B cell (primary cell): ENCODE results near the gene CDKAL1.

Source experiments
- EZH2 ChIP-seq: IDR thresholded peaks from 2 replicates; pipeline ENCODE4 v1.6.1; 2012; ENCODE audit warnings: borderline replicate concordance, low read depth, mild to moderate bottlenecking, moderate library complexity, low read length; ENCODE audit not compliant: insufficient read depth, poor library complexity, severe bottlenecking
- TF ChIP-seq, protein P1 (sequence below): fragments of 200-600 bp; IDR thresholded peaks from one replicate; pipeline ENCODE4 v1.8.0; 2022; ENCODE audit warnings: antibody characterized with exemption, mild to moderate bottlenecking

DNA sequence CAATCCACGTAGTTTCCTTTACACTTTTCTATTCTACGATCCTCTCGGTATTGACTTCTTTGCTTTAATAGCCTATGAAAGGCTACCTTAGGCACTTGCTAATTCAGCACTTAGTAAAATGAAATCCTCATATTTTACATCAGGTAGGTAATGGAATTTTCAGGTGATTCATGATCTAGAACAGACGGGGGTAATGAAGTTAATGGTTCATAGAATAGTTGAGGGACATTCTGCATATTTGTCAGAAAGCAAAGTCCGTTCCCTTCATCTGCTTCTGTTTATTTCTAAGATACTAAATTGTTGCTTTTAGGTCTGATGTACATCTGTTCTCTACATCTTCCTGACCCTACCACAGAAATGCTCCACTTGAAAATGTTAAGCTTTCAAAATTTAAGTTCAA lies 431.7 kb downstream of the CDKAL1 start:
- TF ChIP-seq EZH2: no peak
- TF ChIP-seq, protein P1, sequence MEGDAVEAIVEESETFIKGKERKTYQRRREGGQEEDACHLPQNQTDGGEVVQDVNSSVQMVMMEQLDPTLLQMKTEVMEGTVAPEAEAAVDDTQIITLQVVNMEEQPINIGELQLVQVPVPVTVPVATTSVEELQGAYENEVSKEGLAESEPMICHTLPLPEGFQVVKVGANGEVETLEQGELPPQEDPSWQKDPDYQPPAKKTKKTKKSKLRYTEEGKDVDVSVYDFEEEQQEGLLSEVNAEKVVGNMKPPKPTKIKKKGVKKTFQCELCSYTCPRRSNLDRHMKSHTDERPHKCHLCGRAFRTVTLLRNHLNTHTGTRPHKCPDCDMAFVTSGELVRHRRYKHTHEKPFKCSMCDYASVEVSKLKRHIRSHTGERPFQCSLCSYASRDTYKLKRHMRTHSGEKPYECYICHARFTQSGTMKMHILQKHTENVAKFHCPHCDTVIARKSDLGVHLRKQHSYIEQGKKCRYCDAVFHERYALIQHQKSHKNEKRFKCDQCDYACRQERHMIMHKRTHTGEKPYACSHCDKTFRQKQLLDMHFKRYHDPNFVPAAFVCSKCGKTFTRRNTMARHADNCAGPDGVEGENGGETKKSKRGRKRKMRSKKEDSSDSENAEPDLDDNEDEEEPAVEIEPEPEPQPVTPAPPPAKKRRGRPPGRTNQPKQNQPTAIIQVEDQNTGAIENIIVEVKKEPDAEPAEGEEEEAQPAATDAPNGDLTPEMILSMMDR: no peak
